HG03135 (cell line): ENCODE measurements around the gene DALRD3.
"Not testable (repeated sequence)": the region's sequence is repeated elsewhere in the genome, so short reads cannot be mapped to it uniquely, and the experiment has no call there.

Source experiments
- ATAC-seq: cut with Tn5 transposase; IDR thresholded peaks from one replicate; pipeline ENCODE4 v1.9.1; 2021; ENCODE audit warnings: mild to moderate bottlenecking, moderate library complexity; ENCODE audit not compliant: unreplicated experiment

DALRD3 gene

DNA sequence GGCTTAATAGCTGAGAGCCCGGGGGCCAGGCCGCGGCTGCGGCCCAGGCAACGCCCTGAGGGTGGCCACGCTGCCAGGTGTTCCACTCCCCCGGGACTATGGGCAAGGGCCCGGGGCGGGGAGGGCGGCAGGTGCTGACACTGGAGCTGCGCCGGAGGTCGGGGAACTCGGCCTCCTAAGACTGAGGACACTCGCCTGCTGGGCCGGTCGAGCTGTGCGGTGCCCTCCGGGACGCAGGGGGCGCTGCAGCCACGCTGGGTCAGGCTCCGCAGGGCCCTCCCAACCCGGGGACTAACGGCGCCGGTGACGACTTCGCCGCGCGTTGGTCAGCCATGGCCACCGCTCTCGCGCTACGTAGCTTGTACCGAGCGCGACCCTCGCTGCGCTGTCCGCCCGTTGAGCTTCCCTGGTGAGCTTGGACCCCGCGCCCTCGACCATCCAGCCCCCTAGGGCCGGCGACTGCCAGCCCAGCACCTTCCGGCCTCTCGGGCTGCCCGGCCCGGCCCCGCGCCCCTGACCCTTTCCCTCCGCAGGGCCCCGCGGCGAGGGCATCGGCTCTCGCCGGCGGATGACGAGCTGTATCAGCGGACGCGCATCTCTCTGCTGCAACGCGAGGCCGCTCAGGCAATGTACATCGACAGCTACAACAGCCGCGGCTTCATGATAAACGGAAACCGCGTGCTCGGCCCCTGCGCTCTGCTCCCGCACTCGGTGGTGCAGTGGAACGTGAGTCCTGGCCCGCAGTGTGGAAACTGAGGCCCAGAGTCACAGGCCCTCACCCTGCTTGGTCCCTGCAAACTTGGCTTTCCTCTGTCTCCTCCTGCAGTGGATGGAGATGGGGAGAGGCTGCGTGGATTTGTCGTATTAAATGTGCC is 3.7 kb upstream of the DALRD3 start, which contains the start of gene NDUFAF3:
Gene NDUFAF3 (plus strand): TSS at position 309 of the 875 bp plus-strand sequence. CDS start 24 bp downstream, at position 333.
- peak; percentile 52 for ATAC-seq

DNA sequence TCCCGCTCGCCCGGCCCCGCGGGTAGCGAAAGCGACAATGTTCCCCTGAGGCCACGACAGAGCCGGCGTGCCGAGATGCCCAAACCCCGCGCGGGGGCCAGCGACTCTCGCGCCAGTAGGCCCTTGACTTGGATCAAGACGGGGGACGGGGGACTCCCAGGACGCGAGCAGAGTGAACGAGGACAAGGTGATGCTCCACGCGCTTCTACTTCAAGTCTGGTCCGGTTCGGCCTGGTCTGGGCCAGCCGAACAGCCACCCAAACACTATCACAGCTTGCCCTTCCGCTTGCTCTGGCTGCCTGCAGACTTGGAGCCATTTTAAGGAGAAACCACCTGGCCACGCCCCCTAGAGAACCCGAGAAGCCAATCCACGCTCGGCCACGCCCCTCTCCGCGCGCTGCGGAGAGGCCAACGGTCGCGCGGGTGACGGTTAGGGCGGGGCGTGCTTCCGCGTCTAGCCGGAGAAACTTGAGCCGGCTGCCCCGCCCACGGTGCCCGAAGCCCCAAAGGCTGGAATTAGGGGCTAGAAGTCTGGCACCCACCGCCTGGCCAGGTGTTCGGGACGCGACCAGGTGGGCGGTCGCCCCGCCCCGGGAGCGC is 2.9 kb upstream of the DALRD3 start:
- ATAC-seq = peak; percentile 41

DNA sequence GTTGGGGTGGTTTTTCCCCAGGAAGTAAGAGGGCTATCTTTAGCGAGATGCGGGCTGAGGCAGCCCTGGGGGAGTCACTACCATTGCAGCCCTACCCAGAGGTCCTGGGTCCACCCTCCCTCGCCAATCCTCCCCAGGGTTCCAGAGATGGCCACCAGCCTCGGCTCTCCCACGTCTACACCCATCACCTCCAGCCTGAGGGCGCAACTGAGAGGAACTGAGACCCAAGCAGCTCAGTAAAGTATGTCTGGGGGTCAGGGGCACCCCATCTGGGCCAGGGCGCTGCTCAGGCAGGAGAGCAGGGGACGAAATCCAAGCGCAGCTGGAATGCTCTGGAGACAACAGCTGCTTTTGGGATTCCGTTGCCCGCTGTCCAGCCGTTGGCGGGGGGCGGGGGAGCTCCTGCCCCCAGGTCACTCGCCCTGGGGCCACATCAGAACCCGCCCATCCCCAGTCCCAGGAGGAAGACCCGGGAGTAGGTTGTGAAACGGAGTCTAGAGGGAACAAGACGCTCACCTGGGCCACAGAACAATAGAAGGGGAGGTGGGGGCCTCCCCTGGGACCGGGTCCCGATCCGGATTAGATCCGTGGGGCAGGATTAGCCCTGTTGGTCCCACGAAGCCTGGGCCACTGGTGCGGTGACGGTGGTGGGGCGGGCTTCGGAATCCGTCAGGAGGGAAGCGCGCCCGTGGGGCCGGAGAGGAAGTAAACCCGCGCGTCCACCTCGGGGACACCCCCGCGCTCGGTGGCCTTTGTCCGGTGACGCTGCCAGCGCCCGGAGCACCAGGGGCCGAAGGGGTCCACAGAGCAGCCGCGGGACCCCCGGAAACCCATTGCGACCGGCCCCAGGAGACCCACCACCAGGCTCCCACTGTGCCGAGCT is 2.2 kb upstream of the DALRD3 start:
- ATAC-seq = peak; percentile 1

GRCh38 chr3:49019941-49020329 is 1.6 kb upstream of the DALRD3 start:
- no peak for ATAC-seq

GRCh38 chr3:49018707-49019006 is 277 bp upstream of the DALRD3 start:
- no peak for ATAC-seq

DNA sequence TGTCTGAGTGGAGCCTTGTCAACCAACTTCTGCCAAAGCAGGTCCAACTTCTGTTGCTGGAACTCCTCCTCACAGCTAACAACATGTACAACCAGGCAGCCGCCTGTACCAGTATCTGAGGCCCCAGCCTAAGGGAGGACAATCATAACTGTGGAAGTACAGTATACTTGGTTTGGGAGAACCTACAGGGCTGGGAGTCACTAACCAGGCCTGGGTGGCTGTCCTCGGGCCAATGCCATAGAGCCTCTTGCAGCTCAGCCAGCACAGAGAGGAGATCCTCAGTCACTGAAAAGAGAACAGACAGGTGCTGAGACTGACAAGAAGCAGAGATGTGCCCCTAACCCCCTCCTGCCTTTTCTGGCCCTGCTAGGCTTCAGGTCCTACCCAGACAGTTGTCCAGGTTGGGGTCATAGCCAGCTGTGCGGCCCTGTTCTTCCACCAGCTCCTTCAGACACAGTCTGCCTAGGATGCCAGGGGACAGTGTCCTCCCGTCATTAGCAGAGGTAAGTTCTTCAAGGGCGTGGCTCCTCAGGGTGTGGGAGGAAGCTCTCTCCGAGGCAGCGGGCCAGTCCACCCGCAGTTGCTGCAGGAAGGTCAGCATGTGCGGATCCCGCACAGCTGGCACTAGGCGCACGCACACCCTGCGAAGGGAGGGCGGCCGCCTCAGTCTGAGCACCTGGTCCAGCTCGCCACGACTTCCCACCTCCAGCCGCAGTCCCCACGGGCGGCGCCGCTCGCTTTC is 980 bp downstream of the DALRD3 start:
- ATAC-seq = no peak

GRCh38 chr3:49016414-49017228 is 1.8 kb downstream of the DALRD3 start:
- ATAC-seq = no peak

DNA sequence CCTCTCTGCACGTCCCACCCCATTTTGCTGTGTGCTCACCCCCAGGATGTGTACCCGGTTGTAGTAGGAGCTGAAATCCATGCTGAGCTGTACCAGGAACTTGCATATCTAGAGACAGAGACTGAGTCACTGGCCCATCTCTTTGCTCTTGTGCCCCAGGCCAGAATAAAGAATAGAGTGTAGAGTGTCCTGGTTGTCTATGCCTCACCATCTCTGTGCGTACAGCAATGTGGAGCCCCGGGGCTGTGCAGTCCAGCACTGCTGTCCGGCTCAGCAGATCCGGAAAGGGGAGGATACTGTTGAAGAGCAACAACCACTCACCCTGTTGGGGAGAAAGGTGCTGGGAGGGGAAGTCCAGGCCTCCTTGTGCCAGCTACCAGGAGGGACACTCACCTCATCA is 2.6 kb downstream of the DALRD3 start:
- ATAC-seq = no peak

- no peak for ATAC-seq
Observed at GRCh38 chr3:49015072-49015471, 3.3 kb downstream of the DALRD3 start.

- no peak for ATAC-seq
Observed at GRCh38 chr3:49013738-49014660, 4.4 kb downstream of the DALRD3 start.

- no peak for ATAC-seq
Observed at GRCh38 chr3:49013113-49013737, 5.2 kb downstream of the DALRD3 start.

- ATAC-seq = no peak
Observed at GRCh38 chr3:49012441-49013017, 5.9 kb downstream of the DALRD3 start.

- ATAC-seq = no peak
Observed at GRCh38 chr3:49009396-49009795, 9.0 kb downstream of the DALRD3 start.

GRCh38 chr3:49008627-49009026 is 9.8 kb downstream of the DALRD3 start:
- ATAC-seq = not testable (repeated sequence)

GRCh38 chr3:49007771-49008528 is 10.4 kb downstream of the DALRD3 start:
- peak; percentile 26 for ATAC-seq

GRCh38 chr3:49007068-49007770 is 11.2 kb downstream of the DALRD3 start, which contains the start of gene WDR6:
Gene WDR6, plus strand, starts transcription at chr3:49007391. Its CDS starts 41 bp downstream, at chr3:49007432.
- peak; percentile 86 for ATAC-seq
